GM12878 (cell line): ENCODE results near the gene IRF4. TPM values are rescaled to one million over a fixed set of nuclear protein-coding genes. Genes with fewer than 3 reads are reported as not detected.

ENCODE experiments used
- ATAC-seq: fragments of 200-7000 bp; cut with Tn5 transposase; 3 replicates; pipeline ENCODE4 v1.9.1; 2020; ENCODE audit warnings: mild to moderate bottlenecking, moderate library complexity
- BruUV-seq: library from RNA; stranded (reverse); fragments of 400-500 nt; replicated peaks from 2 replicates; lab custom pipeline; 2021; lab: Mats Ljungman, UMichigan
- CTCF ChIA-PET: fragments of 300-600 bp; sonication (Branson Sonifier 250); formaldehyde crosslinking; extraction: SDS; loops from one replicate; lab custom pipeline; 2021; ENCODE audit warnings: inconsistent platforms; lab: Yijun Ruan, JAX
- POLR2A ChIA-PET: fragments of 350-600 bp; formaldehyde crosslinking; extraction: SDS; loops from one replicate; lab custom pipeline; 2021; ENCODE audit warnings: inconsistent platforms; lab: Charles Lee
- RAD21 ChIA-PET: fragments of 300-600 bp; sonication (Branson Sonifier 250); formaldehyde crosslinking; loops from one replicate; lab custom pipeline; 2023; ENCODE audit warnings: antibody characterized with exemption; ENCODE audit not compliant: unreplicated experiment; lab: Charles Lee
- SMC1A ChIA-PET: fragments of 300-600 bp; sonication (Branson Sonifier 250); formaldehyde crosslinking; loops from one replicate; lab custom pipeline; 2023; ENCODE audit not compliant: unreplicated experiment, uncharacterized antibody; lab: Charles Lee
- DNase-seq: peaks from one replicate; pipeline ENCODE4 v3.0.0-alpha.2; 2011; ENCODE audit warnings: low read depth, low spot score
- FAIRE-seq: peaks from 3 replicates; lab custom pipeline; 2011; peaks lifted over from hg19 to GRCh38; lab: Jason Lieb, UNC
- H2AFZ ChIP-seq: 2 replicates; pipeline ENCODE4 v1.6.0; 2011; ENCODE audit warnings: low read depth, low read length, control low read depth; ENCODE audit not compliant: control insufficient read depth
- H3K27ac ChIP-seq: 2 replicates; pipeline ENCODE4 v1.5.1; 2011; ENCODE audit warnings: control low read depth; ENCODE audit not compliant: control insufficient read depth, insufficient read depth
- H3K27me3 ChIP-seq, 2 experiments: replicated peaks in 1 of 2; 2 replicates each; pipeline versions ENCODE4 v1.6.0 to v1.6.1; 2011; ENCODE audit warnings: low read length in 1 of 2; ENCODE audit not compliant: control insufficient read depth in 2 of 2, insufficient read depth in 2 of 2
- H3K36me3 ChIP-seq, 2 experiments: 2 replicates each; pipeline ENCODE4 v1.5.1; 2011; ENCODE audit warnings: low read length in 1 of 2; ENCODE audit not compliant: control insufficient read depth in 2 of 2, insufficient read depth in 2 of 2
- H3K4me1 ChIP-seq: 2 replicates; pipeline ENCODE4 v1.6.1; 2011; ENCODE audit warnings: mild to moderate bottlenecking, low read length, moderate library complexity, mixed read lengths; ENCODE audit not compliant: control insufficient read depth, insufficient read depth
- H3K4me2 ChIP-seq: 2 replicates; pipeline ENCODE4 v1.6.0; 2011; ENCODE audit warnings: control low read depth; ENCODE audit not compliant: control insufficient read depth, insufficient read depth
- H3K4me3 ChIP-seq: fragments of 200-600 bp; sonication (generic); 2 replicates; pipeline ENCODE4 v1.5.1; 2016
- H3K79me2 ChIP-seq: 2 replicates; pipeline ENCODE4 v1.6.0; 2011; ENCODE audit warnings: low read length; ENCODE audit not compliant: control insufficient read depth, insufficient read depth
- H3K9ac ChIP-seq: 2 replicates; pipeline ENCODE4 v1.8.0; 2011; ENCODE audit warnings: low read length, control low read depth, mixed read lengths; ENCODE audit not compliant: control insufficient read depth, insufficient read depth
- H3K9me3 ChIP-seq: replicated peaks from 3 replicates; pipeline ENCODE4 v1.5.1; 2011; ENCODE audit warnings: mild to moderate bottlenecking, low read length; ENCODE audit not compliant: control insufficient read depth, insufficient read depth
- H4K20me1 ChIP-seq: 2 replicates; pipeline ENCODE4 v1.6.0; 2011; ENCODE audit not compliant: control insufficient read depth, insufficient read depth
- BHLHE40 ChIP-seq, 2 experiments: fragments of 450-650 bp in 1 of 2; IDR thresholded peaks; 2 replicates each; pipeline ENCODE4 v1.6.1; 2011 to 2017; ENCODE audit warnings: low read depth in 2 of 2, borderline replicate concordance in 1 of 2, improper control_type of control experiment in 1 of 2, low read length in 1 of 2, mild to moderate bottlenecking in 1 of 2
- GABPA ChIP-seq: IDR thresholded peaks from 2 replicates; pipeline ENCODE4 v1.6.1; 2014; ENCODE audit warnings: antibody characterized with exemption, low read depth, mild to moderate bottlenecking, inconsistent platforms
- HDAC6 ChIP-seq: fragments of 200-600 bp; sonication (generic); IDR thresholded peaks from one replicate; pipeline ENCODE4 v1.8.0; 2017; ENCODE audit warnings: antibody characterized with exemption; ENCODE audit not compliant: unreplicated experiment
- HDGF ChIP-seq: fragments of 450-650 bp; IDR thresholded peaks from 2 replicates; pipeline ENCODE4 v1.6.1; 2016; ENCODE audit warnings: antibody characterized with exemption
- NRF1 ChIP-seq: conservative IDR thresholded peaks from 2 replicates; pipeline ENCODE4 v1.6.1; 2011; ENCODE audit warnings: mild to moderate bottlenecking, low read depth, low read length, improper control_type of control experiment
- PAX5 ChIP-seq: IDR thresholded peaks from 2 replicates; pipeline ENCODE4 v1.6.1; 2011; ENCODE audit warnings: low read depth, low read length, borderline replicate concordance
- SMC3 ChIP-seq: IDR thresholded peaks from 2 replicates; pipeline ENCODE4 v1.6.1; 2011; ENCODE audit warnings: low read length, improper control_type of control experiment, borderline replicate concordance
- WGBS: methylation state at CpG from one replicate; pipeline ENCODE4 v1.1.6; 2016; ENCODE audit warnings: low lambda C conversion rate; ENCODE audit not compliant: insufficient replicate concordance, insufficient coverage; ENCODE audit errors: missing lambda C conversion rate; 5-methylcytosine and 5-hydroxymethylcytosine counted together
- in situ Hi-C: fragments of 300-500 bp; cut with MboI; formaldehyde crosslinking; loops from 9 replicates; pipeline ENCODE4 v1.14.3; 2018; ENCODE audit warnings: mixed read lengths
- intact Hi-C: fragments of 100-400 bp; cut with micrococcal nuclease; formaldehyde crosslinking; loops from one replicate; pipeline ENCODE4 v1.14.2; 2022; ENCODE audit not compliant: unreplicated experiment
- polyA plus RNA-seq, 11 experiments: library from polyadenylated mRNA; depleted of rRNA in 4 of 11; unstranded in 6 of 11; stranded (reverse) in 5 of 11; fragments of >200 nt; fragmentation: Nextera tagmentation in 4 of 11; fragmentation: Illumina TruSeq in 1 of 11; extraction: Ambion mirVana in 4 of 11; extraction: Trizol in 1 of 11; gene quantifications; 1 replicate in 1 of 11; 2 replicates in 10 of 11; pipeline versions ENCODE4 v1.2.1 to v1.2.3, GENCODE V29; 2011 to 2016; ENCODE audit warnings: inconsistent platforms in 2 of 11, missing spikeins in 2 of 11, low read depth in 1 of 11
- total RNA-seq, 4 experiments: library from RNA; depleted of rRNA in 3 of 4; stranded (reverse); fragments of >200 nt in 3 of 4; fragmentation: Illumina TruSeq in 1 of 4; extraction: Trizol in 1 of 4; gene quantifications; 2 replicates each; pipeline versions ENCODE4 v1.2.1 to v1.2.3, GENCODE V29; 2013 to 2021
- TF ChIP-seq, protein P1 (sequence below): fragments of 450-650 bp; IDR thresholded peaks from 2 replicates; pipeline ENCODE4 v1.6.1; 2017; ENCODE audit warnings: antibody characterized with exemption, mild to moderate bottlenecking, moderate library complexity
- TF ChIP-seq, protein P2 (sequence below): fragments of 450-650 bp; IDR thresholded peaks from 2 replicates; pipeline ENCODE4 v1.6.1; 2017; ENCODE audit warnings: low read depth, mild to moderate bottlenecking, moderate library complexity
- TF ChIP-seq, protein P3 (sequence below): fragments of 450-650 bp; IDR thresholded peaks from 2 replicates; pipeline ENCODE4 v1.6.1; 2017; ENCODE audit warnings: borderline replicate concordance
- TF ChIP-seq, protein P4 (sequence below): fragments of 450-650 bp; formaldehyde crosslinking; IDR thresholded peaks from 2 replicates; pipeline ENCODE4 v1.5.0; 2022; ENCODE audit warnings: mild to moderate bottlenecking, missing genetic modification characterization

Gene IRF4
- total and polyA plus RNA-seq, 10 of the 15 experiments (the other 5 are each of a cell fraction or from before 2014, with no cell fraction given), result 50.0 to 495 (median 257) TPM

DNA sequence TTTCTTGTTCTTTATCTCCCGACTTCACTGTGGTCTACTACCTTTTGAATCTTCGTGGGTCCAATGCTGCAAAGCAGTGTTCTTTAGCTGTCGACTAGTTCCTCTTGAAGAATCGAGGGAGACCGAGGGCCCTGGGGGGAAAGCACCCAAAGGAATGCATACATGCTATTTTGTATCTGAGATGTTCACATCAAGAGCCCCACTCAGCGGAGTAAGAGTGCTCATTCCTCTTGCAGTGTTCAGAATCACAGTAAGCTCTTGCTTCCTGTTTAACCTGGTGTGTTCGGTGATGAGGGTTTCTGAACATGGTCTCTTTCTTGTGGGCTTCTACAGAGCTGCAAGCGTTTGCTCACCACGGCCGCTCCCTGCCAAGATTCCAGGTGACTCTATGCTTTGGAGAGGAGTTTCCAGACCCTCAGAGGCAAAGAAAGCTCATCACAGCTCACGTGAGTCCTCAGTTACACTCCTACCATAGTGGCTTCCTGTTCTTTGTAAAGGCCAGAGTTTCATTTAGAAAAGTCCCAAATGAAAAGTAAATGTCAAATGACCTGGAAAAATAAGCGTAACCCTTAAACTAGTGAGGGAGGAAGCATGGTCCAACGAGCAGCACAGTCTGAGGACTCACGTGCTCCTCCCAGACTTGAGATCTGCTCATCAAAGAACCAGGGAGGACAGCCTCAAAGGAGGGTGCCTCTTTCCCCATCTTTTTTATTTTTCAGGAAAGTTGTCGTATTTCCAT, 13.3 kb downstream of the IRF4 start:
- peaks cover 44 to 70% of the 10 kb centered on the region in 2 experiments for H3K36me3 ChIP-seq
- peaks cover 7% of the 10 kb centered on the region; the same call in 1 of the 2 replicates for H3K4me1 ChIP-seq
- intact Hi-C loops (loop anchor here (5.0 kb wide), 1 partner anchor 92 kb away; no protein-coding TSS in a partner anchor), in situ Hi-C loops (no loop called here)
- peaks cover 24% of the 10 kb centered on the region for H4K20me1 ChIP-seq
- peak overlapping the region; percentile 59 for H3K4me3 ChIP-seq
- no peak for DNase-seq
- no TSS peak for BruUV-seq
- peak overlapping the region; percentile 57 for H3K4me2 ChIP-seq
- SMC1A ChIA-PET, result interaction anchor here (0.7 to 6.1 kb wide), 27 partner anchors 9 to 220 kb away, joined by 3 to 68 read pairs (median 4); partner anchors contain the start of gene IRF4
- H3K27ac ChIP-seq, result peak overlapping the region; percentile 48
- CTCF ChIA-PET, result interaction anchor here (0.7 to 4.2 kb wide), 10 partner anchors 10 to 216 kb away, joined by 3 to 21 read pairs (median 6); no protein-coding TSS in a partner anchor
- RAD21 ChIA-PET, result interaction anchor here (0.5 to 5.4 kb wide), 21 partner anchors 8 to 215 kb away, joined by 3 to 50 read pairs (median 4); partner anchors contain the start of gene IRF4
- no peaks in the 10 kb centered on the region for H3K27me3 ChIP-seq
- FAIRE-seq, result no peak
- 41% methylated on average over 15 of the region's 15 CpGs for WGBS
- ATAC-seq, result peak; percentile 14
- H3K9ac ChIP-seq, result no peak overlapping the region
- peaks cover 53% of the 10 kb centered on the region for H3K79me2 ChIP-seq
- no peaks in the 10 kb centered on the region for H3K9me3 ChIP-seq
- POLR2A ChIA-PET, result interaction anchor here (0.6 to 4.6 kb wide), 5 partner anchors 11 to 179 kb away, joined by 3 to 42 read pairs (median 3); partner anchors contain the start of gene IRF4
- no peak overlapping the region for H2AFZ ChIP-seq
- peak; percentile 8; the same call in 1 of the 2 replicates for TF ChIP-seq SMC3
- TF ChIP-seq, protein P1, sequence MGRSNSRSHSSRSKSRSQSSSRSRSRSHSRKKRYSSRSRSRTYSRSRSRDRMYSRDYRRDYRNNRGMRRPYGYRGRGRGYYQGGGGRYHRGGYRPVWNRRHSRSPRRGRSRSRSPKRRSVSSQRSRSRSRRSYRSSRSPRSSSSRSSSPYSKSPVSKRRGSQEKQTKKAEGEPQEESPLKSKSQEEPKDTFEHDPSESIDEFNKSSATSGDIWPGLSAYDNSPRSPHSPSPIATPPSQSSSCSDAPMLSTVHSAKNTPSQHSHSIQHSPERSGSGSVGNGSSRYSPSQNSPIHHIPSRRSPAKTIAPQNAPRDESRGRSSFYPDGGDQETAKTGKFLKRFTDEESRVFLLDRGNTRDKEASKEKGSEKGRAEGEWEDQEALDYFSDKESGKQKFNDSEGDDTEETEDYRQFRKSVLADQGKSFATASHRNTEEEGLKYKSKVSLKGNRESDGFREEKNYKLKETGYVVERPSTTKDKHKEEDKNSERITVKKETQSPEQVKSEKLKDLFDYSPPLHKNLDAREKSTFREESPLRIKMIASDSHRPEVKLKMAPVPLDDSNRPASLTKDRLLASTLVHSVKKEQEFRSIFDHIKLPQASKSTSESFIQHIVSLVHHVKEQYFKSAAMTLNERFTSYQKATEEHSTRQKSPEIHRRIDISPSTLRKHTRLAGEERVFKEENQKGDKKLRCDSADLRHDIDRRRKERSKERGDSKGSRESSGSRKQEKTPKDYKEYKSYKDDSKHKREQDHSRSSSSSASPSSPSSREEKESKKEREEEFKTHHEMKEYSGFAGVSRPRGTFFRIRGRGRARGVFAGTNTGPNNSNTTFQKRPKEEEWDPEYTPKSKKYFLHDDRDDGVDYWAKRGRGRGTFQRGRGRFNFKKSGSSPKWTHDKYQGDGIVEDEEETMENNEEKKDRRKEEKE, result no peak
- no peak for TF ChIP-seq HDAC6
- TF ChIP-seq, protein P2, sequence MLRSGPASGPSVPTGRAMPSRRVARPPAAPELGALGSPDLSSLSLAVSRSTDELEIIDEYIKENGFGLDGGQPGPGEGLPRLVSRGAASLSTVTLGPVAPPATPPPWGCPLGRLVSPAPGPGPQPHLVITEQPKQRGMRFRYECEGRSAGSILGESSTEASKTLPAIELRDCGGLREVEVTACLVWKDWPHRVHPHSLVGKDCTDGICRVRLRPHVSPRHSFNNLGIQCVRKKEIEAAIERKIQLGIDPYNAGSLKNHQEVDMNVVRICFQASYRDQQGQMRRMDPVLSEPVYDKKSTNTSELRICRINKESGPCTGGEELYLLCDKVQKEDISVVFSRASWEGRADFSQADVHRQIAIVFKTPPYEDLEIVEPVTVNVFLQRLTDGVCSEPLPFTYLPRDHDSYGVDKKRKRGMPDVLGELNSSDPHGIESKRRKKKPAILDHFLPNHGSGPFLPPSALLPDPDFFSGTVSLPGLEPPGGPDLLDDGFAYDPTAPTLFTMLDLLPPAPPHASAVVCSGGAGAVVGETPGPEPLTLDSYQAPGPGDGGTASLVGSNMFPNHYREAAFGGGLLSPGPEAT, result no peak
- TF ChIP-seq, protein P3, sequence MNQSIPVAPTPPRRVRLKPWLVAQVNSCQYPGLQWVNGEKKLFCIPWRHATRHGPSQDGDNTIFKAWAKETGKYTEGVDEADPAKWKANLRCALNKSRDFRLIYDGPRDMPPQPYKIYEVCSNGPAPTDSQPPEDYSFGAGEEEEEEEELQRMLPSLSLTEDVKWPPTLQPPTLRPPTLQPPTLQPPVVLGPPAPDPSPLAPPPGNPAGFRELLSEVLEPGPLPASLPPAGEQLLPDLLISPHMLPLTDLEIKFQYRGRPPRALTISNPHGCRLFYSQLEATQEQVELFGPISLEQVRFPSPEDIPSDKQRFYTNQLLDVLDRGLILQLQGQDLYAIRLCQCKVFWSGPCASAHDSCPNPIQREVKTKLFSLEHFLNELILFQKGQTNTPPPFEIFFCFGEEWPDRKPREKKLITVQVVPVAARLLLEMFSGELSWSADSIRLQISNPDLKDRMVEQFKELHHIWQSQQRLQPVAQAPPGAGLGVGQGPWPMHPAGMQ, result no peak
- no peak for TF ChIP-seq NRF1
- 0 out of 2 replicates have a peak, but pooled peaks have one; percentile 40 for TF ChIP-seq PAX5
- TF ChIP-seq BHLHE40 (IDR thresholded peaks at IDR 0.05; ENCODE audit: borderline replicate concordance in 1 of 2, low read depth in 2 of 2, low read length in 1 of 2), result peak; percentile 80 to 84; a peak in 2 of 4 replicates
- TF ChIP-seq HDGF, result no peak
- no peak for TF ChIP-seq GABPA
- TF ChIP-seq, protein P4, sequence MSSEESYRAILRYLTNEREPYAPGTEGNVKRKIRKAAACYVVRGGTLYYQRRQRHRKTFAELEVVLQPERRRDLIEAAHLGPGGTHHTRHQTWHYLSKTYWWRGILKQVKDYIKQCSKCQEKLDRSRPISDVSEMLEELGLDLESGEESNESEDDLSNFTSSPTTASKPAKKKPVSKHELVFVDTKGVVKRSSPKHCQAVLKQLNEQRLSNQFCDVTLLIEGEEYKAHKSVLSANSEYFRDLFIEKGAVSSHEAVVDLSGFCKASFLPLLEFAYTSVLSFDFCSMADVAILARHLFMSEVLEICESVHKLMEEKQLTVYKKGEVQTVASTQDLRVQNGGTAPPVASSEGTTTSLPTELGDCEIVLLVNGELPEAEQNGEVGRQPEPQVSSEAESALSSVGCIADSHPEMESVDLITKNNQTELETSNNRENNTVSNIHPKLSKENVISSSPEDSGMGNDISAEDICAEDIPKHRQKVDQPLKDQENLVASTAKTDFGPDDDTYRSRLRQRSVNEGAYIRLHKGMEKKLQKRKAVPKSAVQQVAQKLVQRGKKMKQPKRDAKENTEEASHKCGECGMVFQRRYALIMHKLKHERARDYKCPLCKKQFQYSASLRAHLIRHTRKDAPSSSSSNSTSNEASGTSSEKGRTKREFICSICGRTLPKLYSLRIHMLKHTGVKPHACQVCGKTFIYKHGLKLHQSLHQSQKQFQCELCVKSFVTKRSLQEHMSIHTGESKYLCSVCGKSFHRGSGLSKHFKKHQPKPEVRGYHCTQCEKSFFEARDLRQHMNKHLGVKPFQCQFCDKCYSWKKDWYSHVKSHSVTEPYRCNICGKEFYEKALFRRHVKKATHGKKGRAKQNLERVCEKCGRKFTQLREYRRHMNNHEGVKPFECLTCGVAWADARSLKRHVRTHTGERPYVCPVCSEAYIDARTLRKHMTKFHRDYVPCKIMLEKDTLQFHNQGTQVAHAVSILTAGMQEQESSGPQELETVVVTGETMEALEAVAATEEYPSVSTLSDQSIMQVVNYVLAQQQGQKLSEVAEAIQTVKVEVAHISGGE (CRISPR knock-in tag), result no peak
